Mucosa of descending colon (tissue), 3 donors: ENCODE results near the gene FRMD4A. TPM values are rescaled to one million over a fixed set of nuclear protein-coding genes. Genes with fewer than 3 reads are reported as not detected.

Experiments used
- ATAC-seq: fragments of 200-7000 bp; cut with Tn5 transposase; one replicate; pipeline ENCODE4 v1.9.1; 2020; ENCODE audit warnings: mild to moderate bottlenecking, moderate library complexity
- DNase-seq, 3 donors: peaks; one replicate each; pipeline ENCODE4 v3.0.0-alpha.2; 2020
- H3K36me3 ChIP-seq: fragments of 200-600 bp; one replicate; pipeline ENCODE4 v1.8.0; 2021; ENCODE audit warnings: low read depth, mild to moderate bottlenecking
- H3K4me1 ChIP-seq: fragments of 200-600 bp; one replicate; pipeline ENCODE4 v1.8.0; 2021; ENCODE audit warnings: low read depth, mild to moderate bottlenecking
- H3K4me3 ChIP-seq: fragments of 200-600 bp; one replicate; pipeline ENCODE4 v1.8.0; 2021; ENCODE audit warnings: mild to moderate bottlenecking
- H3K9me3 ChIP-seq: fragments of 200-600 bp; one replicate; pipeline ENCODE4 v1.8.0; 2021; ENCODE audit warnings: mild to moderate bottlenecking
- intact Hi-C, 2 donors: fragments of 100-400 bp; cut with DNase I in 1 of 2; cut with micrococcal nuclease in 1 of 2; formaldehyde crosslinking; loops; one replicate each; pipeline versions ENCODE4 v1.11.0 to v1.11.1; 2022; cut with DNase I, micrococcal nuclease
- total RNA-seq, 3 donors: library from RNA; stranded (reverse); fragmentation: NEBNext Ultra II Directional in 2 of 3; extraction: Animal tissue kit (Norgen Biotek cat#: 25700) in 2 of 3; gene quantifications; one replicate each; pipeline versions ENCODE4 v1.2.1 to v1.2.4, GENCODE V29; 2021 to 2023
- TF ChIP-seq, protein P1 (sequence below): fragments of 200-600 bp; IDR thresholded peaks from one replicate; pipeline ENCODE4 v1.8.0; 2022; ENCODE audit warnings: antibody characterized with exemption, mild to moderate bottlenecking
- donor health status: DM: no; HTN: no; CAD: no; lungs with moderate emphysema.
- donor health status: DM: no; HTN: no; CAD: no.
- donor health status: DM: no; HTN: yes; CAD: no.

Gene FRMD4A
- total RNA-seq, 3 donors from 2014 or later, result 9.8 to 40.6 (median 17.2) TPM

DNA sequence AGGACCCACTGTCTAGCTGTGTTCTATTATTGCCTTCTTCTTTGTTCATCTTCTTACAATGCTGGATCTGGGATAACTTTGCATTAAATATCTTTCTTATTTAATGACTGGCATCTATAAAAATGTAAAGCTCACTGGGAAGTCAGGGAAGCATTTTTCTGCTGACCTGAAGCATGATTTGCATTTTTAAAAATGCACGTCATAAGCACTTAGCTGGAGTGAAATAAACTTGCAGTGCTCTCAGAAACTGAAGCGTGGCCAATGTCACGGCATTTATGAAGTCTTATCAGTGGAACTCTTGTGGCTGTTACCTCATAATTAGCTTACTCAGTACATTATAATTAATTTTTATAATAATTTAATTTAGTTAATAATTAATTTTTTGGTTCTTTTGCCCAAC, 59.1 kb downstream of the FRMD4A start:
- intact Hi-C loops, result no loop called here
- H3K4me3 ChIP-seq, result no peak overlapping the region
- H3K4me1 ChIP-seq, result no peaks in the 10 kb centered on the region
- TF ChIP-seq, protein P1, sequence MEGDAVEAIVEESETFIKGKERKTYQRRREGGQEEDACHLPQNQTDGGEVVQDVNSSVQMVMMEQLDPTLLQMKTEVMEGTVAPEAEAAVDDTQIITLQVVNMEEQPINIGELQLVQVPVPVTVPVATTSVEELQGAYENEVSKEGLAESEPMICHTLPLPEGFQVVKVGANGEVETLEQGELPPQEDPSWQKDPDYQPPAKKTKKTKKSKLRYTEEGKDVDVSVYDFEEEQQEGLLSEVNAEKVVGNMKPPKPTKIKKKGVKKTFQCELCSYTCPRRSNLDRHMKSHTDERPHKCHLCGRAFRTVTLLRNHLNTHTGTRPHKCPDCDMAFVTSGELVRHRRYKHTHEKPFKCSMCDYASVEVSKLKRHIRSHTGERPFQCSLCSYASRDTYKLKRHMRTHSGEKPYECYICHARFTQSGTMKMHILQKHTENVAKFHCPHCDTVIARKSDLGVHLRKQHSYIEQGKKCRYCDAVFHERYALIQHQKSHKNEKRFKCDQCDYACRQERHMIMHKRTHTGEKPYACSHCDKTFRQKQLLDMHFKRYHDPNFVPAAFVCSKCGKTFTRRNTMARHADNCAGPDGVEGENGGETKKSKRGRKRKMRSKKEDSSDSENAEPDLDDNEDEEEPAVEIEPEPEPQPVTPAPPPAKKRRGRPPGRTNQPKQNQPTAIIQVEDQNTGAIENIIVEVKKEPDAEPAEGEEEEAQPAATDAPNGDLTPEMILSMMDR, result no peak
- H3K36me3 ChIP-seq, result no peaks in the 10 kb centered on the region
- ATAC-seq (no peak), DNase-seq (no peak)
- no peaks in the 10 kb centered on the region for H3K9me3 ChIP-seq

DNA sequence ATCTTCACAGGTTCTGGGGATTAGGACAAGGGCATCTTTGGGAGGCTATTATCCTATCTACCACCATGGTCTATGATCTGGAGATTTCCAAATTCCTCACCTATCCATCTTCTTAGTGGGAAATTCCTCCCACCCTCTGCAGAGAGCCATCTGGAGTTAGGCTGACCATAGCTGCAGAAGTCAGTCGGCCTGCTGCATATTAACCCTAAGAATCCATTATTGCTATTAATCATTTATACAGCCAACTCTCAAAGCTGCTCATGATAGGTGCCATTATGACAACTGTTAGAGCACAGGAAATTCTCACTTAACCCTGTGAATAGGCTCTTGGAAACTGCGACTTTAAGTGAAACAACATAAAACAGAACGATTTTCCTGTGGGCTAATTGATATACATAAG, 60.4 kb downstream of the FRMD4A start:
- Histone ChIP-seq H3K4me3 (no peak overlapping the region), H3K36me3 (no peaks in the 10 kb centered on the region), H3K4me1 (no peaks in the 10 kb centered on the region), H3K9me3 (no peaks in the 10 kb centered on the region)
- TF ChIP-seq, protein P1, result no peak
- intact Hi-C loops, result no loop called here
- DNase-seq, result no peak
- no peak for ATAC-seq

DNA sequence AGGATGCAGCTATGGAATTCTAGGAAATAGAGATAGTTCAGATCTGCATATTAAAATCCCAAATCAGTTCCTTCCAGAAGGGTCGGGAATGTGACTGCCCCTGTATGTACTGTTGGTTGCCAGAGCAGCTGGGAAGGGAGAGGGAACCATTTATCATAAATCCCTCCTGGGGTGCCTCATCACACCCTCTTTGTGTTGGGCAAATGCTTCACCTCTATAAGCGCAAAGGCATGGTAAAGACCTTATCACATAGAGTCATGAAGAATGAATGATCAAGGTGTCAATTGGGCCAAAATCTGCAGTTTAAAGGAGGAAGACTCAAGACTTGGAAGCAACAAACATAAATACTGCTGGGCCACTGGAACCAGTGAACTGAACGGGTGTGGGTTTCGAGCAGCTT, 65.0 kb downstream of the FRMD4A start:
- Histone ChIP-seq H3K4me3 (no peak overlapping the region), H3K4me1 (no peaks in the 10 kb centered on the region), H3K9me3 (no peaks in the 10 kb centered on the region), H3K36me3 (no peaks in the 10 kb centered on the region)
- intact Hi-C loops, result no loop called here
- ATAC-seq (no peak), DNase-seq (no peak)
- TF ChIP-seq, protein P1, result no peak

DNA sequence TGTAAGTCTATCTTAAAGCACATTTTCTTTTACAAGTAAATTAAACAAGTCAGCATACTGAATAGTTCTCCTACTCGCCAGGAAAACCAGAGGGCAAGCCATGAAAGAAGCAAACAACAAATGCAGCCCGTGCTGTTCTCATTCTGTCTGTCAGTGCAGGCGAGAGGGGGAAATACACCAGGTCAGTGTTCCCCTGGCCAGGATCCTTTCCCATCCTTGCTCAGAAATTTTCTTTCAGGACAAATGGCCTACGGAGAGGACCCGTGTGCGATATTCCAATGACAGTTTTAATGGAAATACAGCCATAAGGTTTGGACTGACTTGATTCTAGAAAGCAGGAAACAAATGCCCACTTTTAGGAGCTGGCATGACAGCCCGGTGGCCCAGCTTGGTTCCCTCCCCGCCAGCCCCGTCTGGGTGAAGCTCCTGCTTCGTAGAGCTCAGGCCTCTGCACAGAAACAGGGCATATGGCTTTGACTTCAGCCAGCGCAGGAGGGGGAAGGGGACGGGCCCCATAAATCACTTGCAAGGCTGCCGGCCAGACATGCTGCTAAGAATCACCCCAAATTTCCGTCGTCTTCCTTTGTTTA, 67.8 kb downstream of the FRMD4A start:
- intact Hi-C loops, result no loop called here
- Histone ChIP-seq H3K4me1 (no peaks in the 10 kb centered on the region), H3K9me3 (no peaks in the 10 kb centered on the region), H3K4me3 (no peak overlapping the region), H3K36me3 (no peaks in the 10 kb centered on the region)
- no peak for DNase-seq
- no peak for ATAC-seq
- TF ChIP-seq, protein P1, result no peak

DNA sequence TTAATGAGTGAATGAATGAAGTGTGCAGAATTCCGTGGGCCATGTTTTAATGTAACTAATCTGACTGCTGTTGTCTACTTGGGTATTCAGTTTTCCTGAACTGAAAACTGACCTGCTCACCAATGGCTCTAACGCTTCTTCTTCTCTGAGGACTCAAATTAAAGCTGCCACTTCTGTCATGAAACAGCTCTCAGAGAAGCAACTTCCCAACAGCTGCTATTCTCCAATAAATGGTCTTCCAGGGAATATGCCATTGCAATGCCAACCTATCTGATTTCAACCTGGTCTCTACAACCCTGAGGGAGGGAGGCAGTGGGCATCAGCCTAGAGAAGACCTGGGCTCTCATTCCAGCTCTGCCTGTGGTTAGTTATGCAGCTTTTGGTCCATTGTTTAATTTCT, 69.4 kb downstream of the FRMD4A start:
- TF ChIP-seq, protein P1, result no peak
- intact Hi-C loops, result no loop called here
- ATAC-seq, result no peak

More for the DNA sequence above, 69.4 kb downstream of the FRMD4A start:
- no peaks in the 10 kb centered on the region for H3K9me3 ChIP-seq
- no peak for DNase-seq
- H3K4me3 ChIP-seq, result no peak overlapping the region
- H3K4me1 ChIP-seq, result no peaks in the 10 kb centered on the region
- H3K36me3 ChIP-seq, result no peaks in the 10 kb centered on the region
